Activated T-helper 1 cell treated with anti-CD3 and anti-CD28 coated beads, Interleukin-2, amount 50 U/mL, for 16 hours (primary cell): ENCODE measurements around the gene NMS.
"Not testable (repeated sequence)": the region's sequence is repeated elsewhere in the genome, so short reads cannot be mapped to it uniquely, and the experiment has no call there.

Experiments used
- DNase-seq, 2 donors: peaks; one replicate each; pipeline ENCODE4 v3.0.0-alpha.2; 2020; ENCODE audit warnings: low read depth in 1 of 2, low spot score in 1 of 2

The NMS gene

GRCh38 chr2:100470182-100470581, at the start of gene NMS:
TSS of gene NMS (plus strand) at chr2:100470482. CDS start at chr2:100470489, 7 bp downstream.
- DNase-seq, result no peak

- DNase-seq, result no peak
Measured at GRCh38 chr2:100422320-100423055, 47.8 kb upstream of the NMS start.

GRCh38 chr2:100423631-100424030, 46.7 kb upstream of the NMS start:
- no peak for DNase-seq

GRCh38 chr2:100424277-100424875, 45.9 kb upstream of the NMS start:
- no peak for DNase-seq

- no peak for DNase-seq
Measured at GRCh38 chr2:100425107-100425506, 45.2 kb upstream of the NMS start.

GRCh38 chr2:100425573-100426383, 44.5 kb upstream of the NMS start:
- no peak for DNase-seq

GRCh38 chr2:100426384-100426720, 43.9 kb upstream of the NMS start:
- no peak for DNase-seq

- no peak for DNase-seq
Measured at GRCh38 chr2:100427111-100427510, 43.2 kb upstream of the NMS start.

GRCh38 chr2:100427627-100428258, 42.5 kb upstream of the NMS start:
- DNase-seq, result peak; percentile 26 to 40

- DNase-seq, result no peak
Measured at GRCh38 chr2:100429726-100430125, 40.6 kb upstream of the NMS start.

GRCh38 chr2:100437751-100438150, 32.5 kb upstream of the NMS start:
- DNase-seq, result no peak

GRCh38 chr2:100446696-100447095, 23.6 kb upstream of the NMS start:
- no peak for DNase-seq

GRCh38 chr2:100451092-100451491, 19.2 kb upstream of the NMS start:
- DNase-seq, result no peak

GRCh38 chr2:100451734-100452133, 18.5 kb upstream of the NMS start:
- DNase-seq, result no peak

- DNase-seq, result no peak
Measured at GRCh38 chr2:100453853-100454252, 16.4 kb upstream of the NMS start.

GRCh38 chr2:100456357-100456756, 13.9 kb upstream of the NMS start:
- not testable (repeated sequence) for DNase-seq

GRCh38 chr2:100460904-100461530, 9.3 kb upstream of the NMS start:
- no peak for DNase-seq

GRCh38 chr2:100470898-100471514, 724 bp downstream of the NMS start:
- DNase-seq, result no peak

GRCh38 chr2:100476606-100477005, 6.3 kb downstream of the NMS start:
- DNase-seq, result no peak

- DNase-seq, result no peak
Measured at GRCh38 chr2:100482741-100483140, 12.5 kb downstream of the NMS start.

GRCh38 chr2:100483895-100484294, 13.6 kb downstream of the NMS start:
- no peak for DNase-seq
